Measurements from ENCODE around the gene KRT2. TPM values are rescaled to one million over a fixed set of nuclear protein-coding genes. Genes with fewer than 3 reads are reported as not detected.
"Not testable (repeated sequence)": the region's sequence is repeated elsewhere in the genome, so short reads cannot be mapped to it uniquely, and the experiment has no call there.

KRT2 gene
- total RNA-seq, 2 experiments from 2014 or later, result not detected

DNA sequence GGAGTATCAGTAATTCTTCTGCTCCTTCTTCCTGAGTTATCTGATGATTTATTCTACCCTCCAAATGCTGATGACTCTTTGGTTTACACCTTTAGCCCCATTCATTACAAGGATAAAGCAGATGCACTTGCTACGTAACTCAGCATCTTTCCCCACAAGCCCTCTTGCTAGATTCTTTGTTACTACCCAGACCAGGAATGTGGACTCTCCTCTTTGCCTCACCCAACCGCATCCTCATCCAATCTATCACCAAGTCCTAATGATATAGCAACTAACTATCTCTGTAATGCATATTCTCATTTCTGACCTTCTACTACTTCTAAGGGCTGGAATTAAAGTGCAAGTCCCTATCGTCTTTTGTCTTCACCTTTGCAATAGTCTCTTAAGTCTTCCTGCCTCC lies 18.9 kb upstream of the KRT2 start:
- H3K9me2 ChIP-seq (ENCODE audit: insufficient read depth, low read length), result no peaks in the 10 kb centered on the region
- no peak for DNase-seq (ENCODE audit: low spot score)
- TF ChIP-seq, protein P1, sequence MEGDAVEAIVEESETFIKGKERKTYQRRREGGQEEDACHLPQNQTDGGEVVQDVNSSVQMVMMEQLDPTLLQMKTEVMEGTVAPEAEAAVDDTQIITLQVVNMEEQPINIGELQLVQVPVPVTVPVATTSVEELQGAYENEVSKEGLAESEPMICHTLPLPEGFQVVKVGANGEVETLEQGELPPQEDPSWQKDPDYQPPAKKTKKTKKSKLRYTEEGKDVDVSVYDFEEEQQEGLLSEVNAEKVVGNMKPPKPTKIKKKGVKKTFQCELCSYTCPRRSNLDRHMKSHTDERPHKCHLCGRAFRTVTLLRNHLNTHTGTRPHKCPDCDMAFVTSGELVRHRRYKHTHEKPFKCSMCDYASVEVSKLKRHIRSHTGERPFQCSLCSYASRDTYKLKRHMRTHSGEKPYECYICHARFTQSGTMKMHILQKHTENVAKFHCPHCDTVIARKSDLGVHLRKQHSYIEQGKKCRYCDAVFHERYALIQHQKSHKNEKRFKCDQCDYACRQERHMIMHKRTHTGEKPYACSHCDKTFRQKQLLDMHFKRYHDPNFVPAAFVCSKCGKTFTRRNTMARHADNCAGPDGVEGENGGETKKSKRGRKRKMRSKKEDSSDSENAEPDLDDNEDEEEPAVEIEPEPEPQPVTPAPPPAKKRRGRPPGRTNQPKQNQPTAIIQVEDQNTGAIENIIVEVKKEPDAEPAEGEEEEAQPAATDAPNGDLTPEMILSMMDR (conservative IDR thresholded peaks at IDR 0.05; ENCODE audit: low read length), result no peak
- no peaks in the 10 kb centered on the region for H4K20me1 ChIP-seq (ENCODE audit: insufficient read depth, low read length)
- no peak overlapping the region for H2AFZ ChIP-seq (ENCODE audit: low read length)
- CTCF ChIA-PET (ENCODE audit: unreplicated experiment), result no interaction called here
- H3K4me2 ChIP-seq (ENCODE audit: low read length), result no peak overlapping the region
- no peaks in the 10 kb centered on the region for H3K4me1 ChIP-seq (ENCODE audit: insufficient read depth, low read length, poor library complexity, severe bottlenecking)
- no peaks in the 10 kb centered on the region for H3K9me3 ChIP-seq (ENCODE audit: low read length)
- no peak overlapping the region for H3K4me3 ChIP-seq (ENCODE audit: low read depth, low read length, poor library complexity, severe bottlenecking)
- BruUV-seq (replicated peaks), result no TSS peak
- POLR2A ChIA-PET, result no interaction called here
- no peak overlapping the region for H3K27ac ChIP-seq (ENCODE audit: low read depth, low read length, poor library complexity, severe bottlenecking)
- no peaks in the 10 kb centered on the region for H3K79me2 ChIP-seq (ENCODE audit: insufficient read depth, low read depth, low read length)
- no peaks in the 10 kb centered on the region for H3K36me3 ChIP-seq (ENCODE audit: insufficient read depth, low read length)
- intact Hi-C loops (cut with micrococcal nuclease; ENCODE audit: unreplicated experiment), result no loop called here

DNA sequence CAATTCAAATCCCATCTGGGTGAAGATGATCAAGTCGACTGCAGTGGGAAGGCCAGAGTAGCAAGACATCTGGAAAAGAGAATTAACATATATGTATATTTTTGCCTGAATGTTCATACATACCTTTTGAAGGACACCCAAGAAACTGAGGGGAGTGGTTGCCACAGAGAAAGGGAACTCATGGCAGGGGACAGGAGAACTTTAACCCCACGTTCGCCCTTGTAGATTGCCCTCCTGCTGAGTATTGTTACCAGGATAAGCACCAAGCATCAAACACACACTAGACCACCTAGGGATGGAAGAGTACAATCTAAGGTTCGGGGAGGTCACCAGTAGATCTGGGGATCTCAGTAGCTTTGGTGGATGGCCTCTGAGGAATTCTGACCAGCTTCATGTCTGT lies 18.5 kb upstream of the KRT2 start:
- Histone ChIP-seq H3K9me2 (ENCODE audit: insufficient read depth, low read length) (no peaks in the 10 kb centered on the region), H3K27ac (ENCODE audit: low read depth, low read length, poor library complexity, severe bottlenecking) (no peak overlapping the region), H3K4me1 (ENCODE audit: insufficient read depth, low read length, poor library complexity, severe bottlenecking) (no peaks in the 10 kb centered on the region), H2AFZ (ENCODE audit: low read length) (no peak overlapping the region), H3K4me2 (ENCODE audit: low read length) (no peak overlapping the region), H4K20me1 (ENCODE audit: insufficient read depth, low read length) (no peaks in the 10 kb centered on the region), H3K79me2 (ENCODE audit: insufficient read depth, low read depth, low read length) (no peaks in the 10 kb centered on the region), H3K4me3 (ENCODE audit: low read depth, low read length, poor library complexity, severe bottlenecking) (no peak overlapping the region), H3K36me3 (ENCODE audit: insufficient read depth, low read length) (no peaks in the 10 kb centered on the region), H3K9me3 (ENCODE audit: low read length) (no peaks in the 10 kb centered on the region)
- no TSS peak for BruUV-seq (replicated peaks)
- ChIA-PET POLR2A (no interaction called here), CTCF (ENCODE audit: unreplicated experiment) (no interaction called here)
- TF ChIP-seq EZH2phosphoT487 (IDR thresholded peaks at IDR 0.05; ENCODE audit: borderline replicate concordance, low read depth, low read length), result no peak
- TF ChIP-seq, protein P1 (conservative IDR thresholded peaks at IDR 0.05; ENCODE audit: low read length), result no peak
- DNase-seq (ENCODE audit: low spot score), result no peak
- intact Hi-C loops (cut with micrococcal nuclease; ENCODE audit: unreplicated experiment), result no loop called here

DNA sequence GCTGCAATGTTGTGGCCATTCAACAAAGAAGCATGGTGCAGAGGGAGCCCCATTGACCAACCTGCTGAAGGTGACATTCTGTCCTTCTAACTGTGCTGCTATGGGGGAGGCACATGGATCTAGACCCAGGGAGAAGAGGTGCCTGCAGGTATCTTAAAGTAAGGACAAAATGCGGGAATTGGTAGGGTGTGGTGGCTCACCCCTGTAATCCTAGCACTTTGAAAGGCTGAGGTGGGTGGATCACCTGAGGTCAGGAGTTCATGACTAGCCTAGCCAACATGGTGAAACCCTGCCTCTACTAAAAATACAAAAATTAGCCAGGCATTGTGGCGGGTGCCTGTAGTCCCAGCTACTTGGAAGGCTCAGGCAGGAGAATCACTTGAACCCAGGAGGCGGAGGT lies 17.9 kb upstream of the KRT2 start:
- BruUV-seq (replicated peaks); DNase-seq (ENCODE audit: low spot score); H2AFZ ChIP-seq (ENCODE audit: low read length); CTCF ChIA-PET (ENCODE audit: unreplicated experiment); H3K4me2 ChIP-seq (ENCODE audit: low read length); intact Hi-C loops (cut with micrococcal nuclease; ENCODE audit: unreplicated experiment); H3K9me3 ChIP-seq (ENCODE audit: low read length); H3K27ac ChIP-seq (ENCODE audit: low read depth, low read length, poor library complexity, severe bottlenecking); H4K20me1 ChIP-seq (ENCODE audit: insufficient read depth, low read length); H3K9me2 ChIP-seq (ENCODE audit: insufficient read depth, low read length); POLR2A ChIA-PET; H3K79me2 ChIP-seq (ENCODE audit: insufficient read depth, low read depth, low read length); H3K4me3 ChIP-seq (ENCODE audit: low read depth, low read length, poor library complexity, severe bottlenecking); H3K4me1 ChIP-seq (ENCODE audit: insufficient read depth, low read length, poor library complexity, severe bottlenecking); H3K36me3 ChIP-seq (ENCODE audit: insufficient read depth, low read length): not testable (repeated sequence)

Measured in OCI-LY7 (cell line).